GM18909 (cell line): ENCODE results near the gene CLUH.
"Not testable (repeated sequence)": the region's sequence is repeated elsewhere in the genome, so short reads cannot be mapped to it uniquely, and the experiment has no call there.

Experiments
- ATAC-seq: cut with Tn5 transposase; IDR thresholded peaks from one replicate; pipeline ENCODE4 v1.9.1; 2021; ENCODE audit warnings: mild to moderate bottlenecking; ENCODE audit not compliant: unreplicated experiment, poor library complexity

The CLUH gene

GRCh38 chr17:2701996-2702741 is 9.4 kb downstream of the CLUH start:
- ATAC-seq = no peak

DNA sequence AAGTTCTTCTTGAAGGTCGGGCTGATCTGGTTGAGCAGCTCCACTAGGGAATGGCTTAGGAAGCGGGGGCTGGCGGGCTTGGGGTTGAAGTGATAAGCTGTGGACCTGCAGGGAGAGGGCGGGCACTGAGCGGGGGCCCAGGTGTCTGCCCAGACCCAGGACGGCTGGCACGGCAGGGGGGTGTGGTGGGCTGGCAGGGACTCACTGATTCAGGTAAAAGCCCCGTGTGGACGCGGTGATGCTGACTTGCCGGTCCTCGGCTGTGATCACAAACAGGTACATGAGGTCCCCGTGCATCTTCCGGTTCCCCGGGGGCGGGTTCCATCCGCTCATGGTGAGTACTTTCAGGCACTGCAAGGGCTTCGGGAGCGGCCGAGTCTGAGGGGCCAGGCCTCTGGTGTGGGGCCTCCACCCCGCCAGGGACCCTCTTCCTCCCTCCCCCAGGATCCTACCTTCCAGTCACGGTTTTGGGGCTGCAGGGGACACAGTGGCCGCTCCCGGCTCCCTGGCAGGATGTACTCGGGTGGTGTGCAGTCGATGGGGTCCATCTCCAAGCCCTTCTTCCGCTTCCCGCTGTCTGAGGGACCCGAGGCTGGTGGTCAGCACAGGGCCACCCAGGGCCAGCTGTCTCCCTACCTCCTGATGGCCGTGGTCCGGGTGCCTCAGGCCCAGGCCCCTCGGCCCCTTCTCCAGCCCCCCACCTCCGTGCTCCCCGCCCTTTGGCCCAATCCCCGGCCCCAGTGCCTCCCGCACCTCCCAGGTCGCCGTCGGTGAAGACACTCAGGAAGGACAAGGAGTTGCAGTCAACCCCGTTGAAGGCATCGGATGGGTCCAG is 10.2 kb downstream of the CLUH start:
- no peak for ATAC-seq

GRCh38 chr17:2700491-2701141 is 10.9 kb downstream of the CLUH start:
- ATAC-seq = no peak

- no peak for ATAC-seq
Observed at GRCh38 chr17:2700030-2700490, 11.5 kb downstream of the CLUH start.

DNA sequence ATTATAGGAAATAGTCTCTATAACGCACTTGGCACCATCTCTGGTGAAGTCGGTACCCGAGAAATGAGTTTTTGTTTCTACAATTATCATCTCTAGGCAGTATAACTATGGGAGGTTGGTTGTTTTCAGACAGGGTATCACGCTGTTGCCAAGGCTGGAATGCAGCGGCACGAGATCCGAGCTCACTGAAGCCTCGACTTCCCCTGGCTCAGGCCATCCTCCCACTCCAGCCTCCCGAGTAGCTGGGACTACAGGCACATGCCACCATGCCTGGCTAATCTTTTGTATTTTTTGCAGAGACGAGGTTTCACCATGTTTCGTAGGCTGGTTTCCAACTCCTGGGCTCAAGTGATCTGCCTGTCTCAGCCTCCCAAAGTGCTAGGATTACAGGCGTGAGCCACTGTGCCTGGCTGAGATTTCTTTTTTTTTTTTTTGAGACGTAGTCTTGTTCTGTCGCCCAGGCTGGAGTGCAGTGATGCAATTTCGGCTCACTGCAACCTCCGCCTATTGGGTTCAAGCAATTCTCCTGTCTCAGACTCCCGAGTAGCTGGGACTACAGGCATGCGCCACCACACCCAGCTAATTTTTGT is 12.3 kb downstream of the CLUH start:
- ATAC-seq = not testable (repeated sequence)

- ATAC-seq = no peak
Observed at GRCh38 chr17:2697611-2698162, 13.9 kb downstream of the CLUH start.

DNA sequence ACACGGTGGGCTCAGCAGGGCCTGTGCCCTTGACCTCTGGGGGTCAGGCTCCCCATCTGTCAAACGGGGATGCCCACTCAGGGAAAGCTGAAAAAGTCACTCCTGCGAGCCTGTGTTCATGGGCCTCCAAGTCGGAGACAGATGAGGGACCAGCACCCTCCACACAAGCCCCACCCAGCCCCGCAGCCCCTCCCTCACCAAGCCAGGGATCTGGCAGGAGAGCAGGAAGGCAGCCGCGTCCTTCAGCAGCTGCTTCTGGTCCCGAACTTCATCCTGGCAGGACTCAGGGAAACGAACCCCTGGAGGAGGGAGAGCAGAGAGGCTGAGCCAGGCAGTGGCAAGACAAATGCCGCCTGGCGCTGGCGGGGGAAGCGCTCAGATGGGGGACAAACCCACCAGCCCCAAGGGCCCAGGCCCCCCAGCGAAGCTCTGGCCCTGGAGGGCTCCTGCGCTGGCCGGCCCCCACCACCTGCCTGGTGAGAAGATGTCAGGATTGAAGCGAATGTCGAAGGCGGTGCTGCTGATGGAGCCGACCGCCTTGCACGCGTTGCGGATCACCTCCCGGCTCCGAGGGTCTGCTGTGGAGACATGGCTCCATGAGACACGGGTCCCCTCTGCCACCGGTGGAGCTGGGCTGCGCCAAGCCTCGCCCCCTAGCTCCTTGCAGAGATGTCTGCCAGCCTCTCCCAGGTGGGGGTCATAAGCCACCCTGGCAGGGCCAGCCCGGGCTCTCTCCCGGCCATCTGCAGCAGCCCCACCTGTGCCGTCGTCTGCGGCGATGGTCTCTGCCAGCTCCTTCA is 15.4 kb downstream of the CLUH start:
- no peak for ATAC-seq

GRCh38 chr17:2695243-2695960 is 16.2 kb downstream of the CLUH start:
- ATAC-seq = no peak

- ATAC-seq = no peak
Observed at GRCh38 chr17:2694381-2695242, 17.0 kb downstream of the CLUH start.

DNA sequence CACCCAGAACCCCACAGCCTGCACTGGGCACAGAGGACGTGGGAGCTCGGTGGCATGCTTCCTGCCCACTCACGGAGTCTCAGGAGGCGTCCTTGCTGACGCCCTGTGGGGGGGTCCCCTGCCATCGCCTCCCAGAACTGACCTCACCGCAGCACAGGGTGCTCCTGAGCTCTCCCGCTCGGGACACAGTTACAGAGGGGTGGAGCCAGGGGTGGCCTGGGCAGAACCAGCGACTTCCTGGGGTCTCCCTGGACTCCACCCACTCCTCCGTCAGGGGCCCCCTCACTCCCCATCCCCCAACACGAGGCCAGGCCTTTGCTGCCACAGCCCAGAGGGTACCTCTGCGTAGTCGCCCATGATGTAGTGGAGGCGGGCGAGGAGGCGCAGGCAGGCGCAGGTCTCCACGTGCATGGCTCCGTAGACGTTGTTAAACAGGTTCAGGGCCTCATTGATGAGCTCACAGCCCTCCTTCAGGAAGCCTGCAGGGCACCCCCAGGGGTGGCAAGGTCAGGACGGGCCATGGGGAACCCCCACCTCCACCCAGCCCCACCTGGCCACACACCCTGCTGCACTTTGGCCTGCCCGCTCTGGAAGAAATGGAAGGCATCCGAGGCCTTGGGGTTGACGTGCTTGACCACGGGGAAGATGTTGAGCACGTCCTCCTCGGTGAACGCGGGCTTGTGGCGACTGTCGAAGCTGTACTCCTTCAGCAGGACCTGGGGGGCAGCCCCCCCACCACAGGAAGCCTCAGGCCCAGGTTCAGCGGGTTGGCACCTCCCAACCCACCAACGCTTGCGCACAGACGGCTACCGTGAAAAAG is 17.8 kb downstream of the CLUH start:
- ATAC-seq = no peak

- ATAC-seq = no peak
Observed at GRCh38 chr17:2692781-2693135, 18.8 kb downstream of the CLUH start.

DNA sequence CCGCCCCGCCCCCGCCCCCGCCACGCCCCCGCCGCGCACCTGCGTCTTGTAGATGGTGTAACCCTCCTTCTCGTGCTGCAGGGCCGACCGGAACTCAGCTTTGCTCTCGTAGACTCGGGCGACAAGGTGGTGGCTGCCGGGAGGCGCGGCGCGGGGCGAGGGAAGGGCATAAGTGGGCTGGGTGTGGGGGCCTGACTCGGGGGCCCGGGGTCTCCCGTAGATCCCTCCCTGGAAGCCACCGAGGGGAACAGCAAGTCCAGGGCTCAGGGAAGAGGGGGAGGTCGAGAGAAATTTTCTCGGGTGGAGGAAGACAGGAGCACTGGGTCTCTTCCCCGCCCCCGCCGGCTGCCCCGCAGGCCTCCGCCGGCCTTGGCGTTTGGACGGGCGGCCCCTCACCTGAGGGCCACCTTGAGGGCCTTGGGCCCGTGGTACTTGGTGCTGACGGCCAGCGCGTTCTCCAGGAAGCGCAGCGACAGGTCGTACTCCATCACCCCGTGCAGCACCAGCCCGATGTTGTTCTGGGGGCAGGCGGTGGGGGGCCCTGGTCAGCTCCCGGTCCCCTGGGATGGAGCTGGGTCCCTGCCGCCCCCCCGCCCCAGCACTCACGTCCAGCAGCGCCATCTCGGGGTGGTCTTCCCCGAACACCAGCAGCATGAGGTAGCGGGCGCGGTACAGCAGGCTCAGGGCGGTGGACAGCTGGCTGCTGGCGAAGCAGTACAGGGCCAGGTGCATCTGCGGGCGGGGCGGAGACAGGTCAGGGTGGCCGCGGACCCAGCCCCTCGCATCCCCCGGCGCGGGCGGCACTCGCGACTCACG is 19.4 kb downstream of the CLUH start:
- no peak for ATAC-seq

GRCh38 chr17:2691069-2691871 is 20.3 kb downstream of the CLUH start:
- ATAC-seq = no peak

- no peak for ATAC-seq
Observed at GRCh38 chr17:2690165-2691068, 21.1 kb downstream of the CLUH start.
